HepG2 (cell line): Measurements from ENCODE around the gene PRSS50. TPM values are rescaled to one million over a fixed set of nuclear protein-coding genes. Genes with fewer than 3 reads are reported as not detected.

Source experiments
- ATAC-seq: fragments of 200-7000 bp; cut with Tn5 transposase; 3 replicates; pipeline ENCODE4 v1.9.1; 2020; ENCODE audit warnings: mild to moderate bottlenecking, moderate library complexity
- BruUV-seq: library from RNA; stranded (reverse); fragments of 400-500 nt; replicated peaks from 2 replicates; lab custom pipeline; 2021; lab: Mats Ljungman, UMichigan
- CTCF ChIA-PET: fragments of 300-600 bp; formaldehyde crosslinking; extraction: SDS; loops from one replicate; lab custom pipeline; 2021; ENCODE audit warnings: low total read pairs, inconsistent platforms, low intra/inter-chr PET ratio; lab: Yijun Ruan, JAX
- POLR2A ChIA-PET: fragments of 350-600 bp; sonication (Branson Sonifier 250); formaldehyde crosslinking; loops from one replicate; lab custom pipeline; 2020; ENCODE audit warnings: antibody characterized with exemption, inconsistent platforms; lab: Yijun Ruan, JAX
- DNase-seq: peaks from one replicate; pipeline ENCODE4 v3.0.0-alpha.2; 2015; ENCODE audit warnings: low spot score
- FAIRE-seq: peaks from 3 replicates; lab custom pipeline; 2011; peaks lifted over from hg19 to GRCh38; lab: Jason Lieb, UNC
- H2AFZ ChIP-seq: one replicate; pipeline ENCODE4 v1.6.1; 2011; ENCODE audit warnings: low read length, inconsistent platforms
- H3K27ac ChIP-seq: fragments of 300-600 bp; 3 replicates; pipeline ENCODE4 v1.8.0; 2011; ENCODE audit warnings: mixed run types, mild to moderate bottlenecking, mixed read lengths, low read length, inconsistent platforms; ENCODE audit not compliant: insufficient read depth; ENCODE audit errors: extremely low read length
- H3K27me3 ChIP-seq, 2 experiments: fragments of 200-600 bp in 1 of 2; 2 replicates in 1 of 2; 3 replicates in 1 of 2; pipeline versions ENCODE4 v1.6.0 to v1.8.0; 2011; ENCODE audit warnings: low read length in 2 of 2, mild to moderate bottlenecking in 2 of 2, moderate library complexity in 2 of 2, inconsistent platforms in 1 of 2; ENCODE audit not compliant: insufficient read depth in 2 of 2, control insufficient read depth in 1 of 2
- H3K36me3 ChIP-seq, 2 experiments: fragments of 200-600 bp in 1 of 2; replicated peaks in 1 of 2; 2 replicates in 1 of 2; 3 replicates in 1 of 2; pipeline versions ENCODE4 v1.5.1 to v1.8.0; 2011; ENCODE audit warnings: low read length in 2 of 2, inconsistent platforms in 1 of 2; ENCODE audit not compliant: insufficient read depth in 2 of 2, control insufficient read depth in 1 of 2
- H3K4me1 ChIP-seq: 2 replicates; pipeline ENCODE4 v1.5.1; 2012; ENCODE audit warnings: low read length, inconsistent platforms; ENCODE audit not compliant: insufficient read depth
- H3K4me2 ChIP-seq: 2 replicates; pipeline ENCODE4 v1.6.0; 2011; ENCODE audit warnings: low read depth, low read length, inconsistent platforms
- H3K4me3 ChIP-seq, 3 experiments: fragments of 200-600 bp in 1 of 3; sonication (generic), shearing (Covaris generic) in 1 of 3; replicated peaks in 1 of 3; 2 replicates each; pipeline ENCODE4 v1.5.1; 2011 to 2016; ENCODE audit warnings: low read length in 3 of 3, inconsistent platforms in 2 of 3, low read depth in 2 of 3, mild to moderate bottlenecking in 2 of 3, control low read depth in 1 of 3, mixed read lengths in 1 of 3; ENCODE audit not compliant: insufficient read depth in 1 of 3
- H3K79me2 ChIP-seq: one replicate; pipeline ENCODE4 v1.6.1; 2011; ENCODE audit warnings: low read length, inconsistent platforms; ENCODE audit not compliant: insufficient read depth
- H3K9ac ChIP-seq: 2 replicates; pipeline ENCODE4 v1.6.0; 2011; ENCODE audit warnings: mild to moderate bottlenecking, low read depth, low read length, inconsistent platforms; ENCODE audit not compliant: insufficient read depth
- H3K9me3 ChIP-seq: 2 replicates; pipeline ENCODE4 v1.5.1; 2012; ENCODE audit warnings: mild to moderate bottlenecking, low read length
- H4K20me1 ChIP-seq: 2 replicates; pipeline ENCODE4 v1.6.0; 2011; ENCODE audit warnings: inconsistent platforms, mild to moderate bottlenecking, low read length, moderate library complexity; ENCODE audit not compliant: insufficient read depth
- CBFB ChIP-seq: sonication (generic); formaldehyde crosslinking; IDR thresholded peaks from 2 replicates; pipeline ENCODE4 v1.4.0; 2020; ENCODE audit warnings: missing genetic modification reagents
- HES4 ChIP-seq: sonication (generic); formaldehyde crosslinking; IDR thresholded peaks from 2 replicates; pipeline ENCODE4 v1.9.0; 2021; ENCODE audit warnings: mild to moderate bottlenecking, missing genetic modification reagents, borderline replicate concordance
- HIVEP1 ChIP-seq: sonication (generic); formaldehyde crosslinking; IDR thresholded peaks from 2 replicates; pipeline ENCODE4 v1.4.0; 2020; ENCODE audit warnings: mild to moderate bottlenecking, missing genetic modification reagents
- NCOR1 ChIP-seq: fragments of 200-600 bp; sonication (generic); IDR thresholded peaks from 2 replicates; pipeline ENCODE4 v1.7.0; 2017; ENCODE audit warnings: antibody characterized with exemption, low read length, borderline replicate concordance
- NFKB2 ChIP-seq: sonication (generic); formaldehyde crosslinking; IDR thresholded peaks from 2 replicates; pipeline ENCODE4 v1.4.0; 2020; ENCODE audit warnings: missing genetic modification reagents, borderline replicate concordance
- NPAS2 ChIP-seq: sonication (generic); formaldehyde crosslinking; IDR thresholded peaks from 2 replicates; pipeline ENCODE4 v1.8.0; 2022; ENCODE audit warnings: mild to moderate bottlenecking, missing genetic modification reagents, borderline replicate concordance
- TSC22D2 ChIP-seq: sonication (generic); formaldehyde crosslinking; IDR thresholded peaks from 2 replicates; pipeline ENCODE4 v1.5.1; 2020; ENCODE audit warnings: missing genetic modification reagents, mild to moderate bottlenecking, borderline replicate concordance
- ZNF180 ChIP-seq: sonication (generic); formaldehyde crosslinking; IDR thresholded peaks from 2 replicates; pipeline ENCODE4 v1.4.0; 2020; ENCODE audit warnings: low read depth, missing genetic modification reagents, borderline replicate concordance
- ZNF205 ChIP-seq: IDR thresholded peaks from 2 replicates; pipeline ENCODE4 v1.6.1; 2018; ENCODE audit warnings: missing biosample characterization, missing genetic modification reagents
- ZNF605 ChIP-seq: sonication (generic); formaldehyde crosslinking; IDR thresholded peaks from 2 replicates; pipeline ENCODE4 v1.8.0; 2022; ENCODE audit warnings: mild to moderate bottlenecking, missing genetic modification reagents
- ZNF619 ChIP-seq: sonication (generic); formaldehyde crosslinking; IDR thresholded peaks from 2 replicates; pipeline ENCODE4 v1.4.0; 2020; ENCODE audit warnings: mild to moderate bottlenecking, missing genetic modification reagents
- WGBS: methylation state at CpG from one replicate; pipeline ENCODE4 v1.1.6; 2017; ENCODE audit warnings: low lambda C conversion rate; 5-methylcytosine and 5-hydroxymethylcytosine counted together
- in situ Hi-C: cut with HindIII; loops from 2 replicates; pipeline ENCODE4 v1.10.0; 2017; ENCODE audit warnings: low pct_unique_long_range_greater_than_20kb; ENCODE audit not compliant: extremely low pct_ligation_motif_present
- intact Hi-C: fragments of 100-400 bp; cut with micrococcal nuclease; formaldehyde crosslinking; loops from one replicate; pipeline ENCODE4 v1.10.0; 2022; ENCODE audit not compliant: unreplicated experiment
- polyA plus RNA-seq, 8 experiments: library from polyadenylated mRNA; depleted of rRNA in 3 of 8; stranded (reverse) in 7 of 8; unstranded in 1 of 8; fragments of >200 nt; fragmentation: Illumina TruSeq in 4 of 8; extraction: Trizol in 4 of 8; gene quantifications; 2 replicates each; pipeline versions ENCODE4 v1.2.1 to v1.2.3, GENCODE V29; 2011 to 2016; ENCODE audit warnings: low read depth in 4 of 8, missing spikeins in 1 of 8, mixed read lengths in 1 of 8; ENCODE audit not compliant: insufficient read depth in 1 of 8
- total RNA-seq, 5 experiments: library from RNA; depleted of rRNA; stranded (reverse); fragments of >200 nt; fragmentation: Illumina TruSeq; extraction: Trizol; gene quantifications; 2 replicates each; pipeline ENCODE4 v1.2.3, GENCODE V29; 2016; ENCODE audit warnings: low read depth in 1 of 5
- TF ChIP-seq, protein P1 (sequence below): sonication (generic); formaldehyde crosslinking; IDR thresholded peaks from 2 replicates; pipeline ENCODE4 v1.8.1; 2023; ENCODE audit warnings: mild to moderate bottlenecking, inconsistent platforms, moderate library complexity, missing genetic modification reagents, borderline replicate concordance
- TF ChIP-seq, protein P2 (sequence below): sonication (generic); formaldehyde crosslinking; IDR thresholded peaks from 2 replicates; pipeline ENCODE4 v1.4.0; 2020; ENCODE audit warnings: mild to moderate bottlenecking, missing genetic modification reagents, borderline replicate concordance
- TF ChIP-seq, protein P3 (sequence below): sonication (generic); formaldehyde crosslinking; IDR thresholded peaks from 2 replicates; pipeline ENCODE4 v1.4.0; 2020; ENCODE audit warnings: missing genetic modification reagents
- TF ChIP-seq, protein P4 (sequence below): sonication (generic); formaldehyde crosslinking; IDR thresholded peaks from 2 replicates; pipeline ENCODE4 v1.5.0; 2020; ENCODE audit warnings: mild to moderate bottlenecking, missing genetic modification reagents

PRSS50 gene
- total and polyA plus RNA-seq, 2 of the 13 experiments (the other 11 are each of a cell fraction or from before 2014, with no cell fraction given) = not detected

DNA sequence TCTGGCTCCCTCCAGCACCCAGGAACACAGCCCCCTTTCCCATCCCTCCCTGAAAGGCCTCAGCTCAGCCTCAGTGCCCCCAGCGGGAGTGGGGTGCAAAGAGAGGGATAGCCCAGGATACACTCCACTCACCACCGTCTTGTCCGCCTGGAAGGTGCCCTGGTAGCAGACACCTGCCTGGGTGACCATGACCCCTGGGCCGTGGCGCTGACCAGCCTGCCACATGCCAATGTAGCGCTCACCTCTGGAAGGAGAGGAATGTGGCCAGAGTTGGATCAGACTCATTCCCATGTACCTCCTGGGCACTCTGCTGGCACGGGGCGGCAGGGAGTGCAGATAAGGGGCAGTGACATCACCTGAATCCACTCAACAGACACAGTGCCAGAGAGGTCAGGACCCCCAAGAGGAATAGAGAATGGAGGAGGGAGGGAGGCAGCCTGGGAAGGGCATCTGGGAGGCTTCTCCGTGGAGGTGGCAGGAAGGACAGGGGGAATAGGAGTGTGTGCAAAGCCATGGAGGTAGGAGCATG lies 37.3 kb downstream of the PRSS50 start:
- intact Hi-C loops (no loop called here), in situ Hi-C loops (no loop called here)
- no peaks in the 10 kb centered on the region for H3K36me3 ChIP-seq
- ATAC-seq (no peak), DNase-seq (no peak), FAIRE-seq (no peak)
- CTCF ChIA-PET = no interaction called here
- no peaks in the 10 kb centered on the region for H3K9me3 ChIP-seq
- H3K9ac ChIP-seq = no peak overlapping the region
- H3K79me2 ChIP-seq = no peaks in the 10 kb centered on the region
- no peak overlapping the region for H3K4me3 ChIP-seq
- POLR2A ChIA-PET = no interaction called here
- no TSS peak for BruUV-seq
- 33% methylated on average over 8 of the region's 9 CpGs for WGBS
- H4K20me1 ChIP-seq = no peaks in the 10 kb centered on the region
- H2AFZ ChIP-seq = no peak overlapping the region
- H3K27ac ChIP-seq = no peak overlapping the region
- no peaks in the 10 kb centered on the region for H3K4me1 ChIP-seq
- peaks cover 0 to 56% of the 10 kb centered on the region in 2 experiments; a peak in 4 of 5 replicates for H3K27me3 ChIP-seq
- no peak overlapping the region for H3K4me2 ChIP-seq
- TF ChIP-seq, protein P1, sequence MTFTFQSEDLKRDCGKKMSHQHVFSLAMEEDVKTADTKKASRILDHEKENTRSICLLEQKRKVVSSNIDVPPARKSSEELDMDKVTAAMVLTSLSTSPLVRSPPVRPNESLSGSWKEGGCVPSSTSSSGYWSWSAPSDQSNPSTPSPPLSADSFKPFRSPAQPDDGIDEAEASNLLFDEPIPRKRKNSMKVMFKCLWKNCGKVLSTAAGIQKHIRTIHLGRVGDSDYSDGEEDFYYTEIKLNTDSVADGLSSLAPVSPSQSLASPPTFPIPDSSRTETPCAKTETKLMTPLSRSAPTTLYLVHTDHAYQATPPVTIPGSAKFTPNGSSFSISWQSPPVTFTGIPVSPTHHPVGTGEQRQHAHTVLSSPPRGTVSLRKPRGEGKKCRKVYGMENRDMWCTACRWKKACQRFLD (CRISPR knock-in tag) = no peak
- no peak for TF ChIP-seq NCOR1
- no peak for TF ChIP-seq ZNF205
- no peak for TF ChIP-seq NFKB2
- TF ChIP-seq, protein P2, sequence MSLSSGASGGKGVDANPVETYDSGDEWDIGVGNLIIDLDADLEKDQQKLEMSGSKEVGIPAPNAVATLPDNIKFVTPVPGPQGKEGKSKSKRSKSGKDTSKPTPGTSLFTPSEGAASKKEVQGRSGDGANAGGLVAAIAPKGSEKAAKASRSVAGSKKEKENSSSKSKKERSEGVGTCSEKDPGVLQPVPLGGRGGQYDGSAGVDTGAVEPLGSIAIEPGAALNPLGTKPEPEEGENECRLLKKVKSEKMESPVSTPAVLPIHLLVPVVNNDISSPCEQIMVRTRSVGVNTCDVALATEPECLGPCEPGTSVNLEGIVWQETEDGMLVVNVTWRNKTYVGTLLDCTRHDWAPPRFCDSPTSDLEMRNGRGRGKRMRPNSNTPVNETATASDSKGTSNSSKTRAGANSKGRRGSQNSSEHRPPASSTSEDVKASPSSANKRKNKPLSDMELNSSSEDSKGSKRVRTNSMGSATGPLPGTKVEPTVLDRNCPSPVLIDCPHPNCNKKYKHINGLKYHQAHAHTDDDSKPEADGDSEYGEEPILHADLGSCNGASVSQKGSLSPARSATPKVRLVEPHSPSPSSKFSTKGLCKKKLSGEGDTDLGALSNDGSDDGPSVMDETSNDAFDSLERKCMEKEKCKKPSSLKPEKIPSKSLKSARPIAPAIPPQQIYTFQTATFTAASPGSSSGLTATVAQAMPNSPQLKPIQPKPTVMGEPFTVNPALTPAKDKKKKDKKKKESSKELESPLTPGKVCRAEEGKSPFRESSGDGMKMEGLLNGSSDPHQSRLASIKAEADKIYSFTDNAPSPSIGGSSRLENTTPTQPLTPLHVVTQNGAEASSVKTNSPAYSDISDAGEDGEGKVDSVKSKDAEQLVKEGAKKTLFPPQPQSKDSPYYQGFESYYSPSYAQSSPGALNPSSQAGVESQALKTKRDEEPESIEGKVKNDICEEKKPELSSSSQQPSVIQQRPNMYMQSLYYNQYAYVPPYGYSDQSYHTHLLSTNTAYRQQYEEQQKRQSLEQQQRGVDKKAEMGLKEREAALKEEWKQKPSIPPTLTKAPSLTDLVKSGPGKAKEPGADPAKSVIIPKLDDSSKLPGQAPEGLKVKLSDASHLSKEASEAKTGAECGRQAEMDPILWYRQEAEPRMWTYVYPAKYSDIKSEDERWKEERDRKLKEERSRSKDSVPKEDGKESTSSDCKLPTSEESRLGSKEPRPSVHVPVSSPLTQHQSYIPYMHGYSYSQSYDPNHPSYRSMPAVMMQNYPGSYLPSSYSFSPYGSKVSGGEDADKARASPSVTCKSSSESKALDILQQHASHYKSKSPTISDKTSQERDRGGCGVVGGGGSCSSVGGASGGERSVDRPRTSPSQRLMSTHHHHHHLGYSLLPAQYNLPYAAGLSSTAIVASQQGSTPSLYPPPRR (CRISPR knock-in tag) = no peak
- TF ChIP-seq CBFB (CRISPR knock-in tag) = no peak
- no peak for TF ChIP-seq TSC22D2 (CRISPR knock-in tag)
- no peak for TF ChIP-seq ZNF619 (CRISPR knock-in tag)
- TF ChIP-seq, protein P3, sequence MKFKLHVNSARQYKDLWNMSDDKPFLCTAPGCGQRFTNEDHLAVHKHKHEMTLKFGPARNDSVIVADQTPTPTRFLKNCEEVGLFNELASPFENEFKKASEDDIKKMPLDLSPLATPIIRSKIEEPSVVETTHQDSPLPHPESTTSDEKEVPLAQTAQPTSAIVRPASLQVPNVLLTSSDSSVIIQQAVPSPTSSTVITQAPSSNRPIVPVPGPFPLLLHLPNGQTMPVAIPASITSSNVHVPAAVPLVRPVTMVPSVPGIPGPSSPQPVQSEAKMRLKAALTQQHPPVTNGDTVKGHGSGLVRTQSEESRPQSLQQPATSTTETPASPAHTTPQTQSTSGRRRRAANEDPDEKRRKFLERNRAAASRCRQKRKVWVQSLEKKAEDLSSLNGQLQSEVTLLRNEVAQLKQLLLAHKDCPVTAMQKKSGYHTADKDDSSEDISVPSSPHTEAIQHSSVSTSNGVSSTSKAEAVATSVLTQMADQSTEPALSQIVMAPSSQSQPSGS (CRISPR knock-in tag) = no peak
- TF ChIP-seq HIVEP1 = no peak
- TF ChIP-seq ZNF180 (CRISPR knock-in tag) = no peak
- TF ChIP-seq, protein P4, sequence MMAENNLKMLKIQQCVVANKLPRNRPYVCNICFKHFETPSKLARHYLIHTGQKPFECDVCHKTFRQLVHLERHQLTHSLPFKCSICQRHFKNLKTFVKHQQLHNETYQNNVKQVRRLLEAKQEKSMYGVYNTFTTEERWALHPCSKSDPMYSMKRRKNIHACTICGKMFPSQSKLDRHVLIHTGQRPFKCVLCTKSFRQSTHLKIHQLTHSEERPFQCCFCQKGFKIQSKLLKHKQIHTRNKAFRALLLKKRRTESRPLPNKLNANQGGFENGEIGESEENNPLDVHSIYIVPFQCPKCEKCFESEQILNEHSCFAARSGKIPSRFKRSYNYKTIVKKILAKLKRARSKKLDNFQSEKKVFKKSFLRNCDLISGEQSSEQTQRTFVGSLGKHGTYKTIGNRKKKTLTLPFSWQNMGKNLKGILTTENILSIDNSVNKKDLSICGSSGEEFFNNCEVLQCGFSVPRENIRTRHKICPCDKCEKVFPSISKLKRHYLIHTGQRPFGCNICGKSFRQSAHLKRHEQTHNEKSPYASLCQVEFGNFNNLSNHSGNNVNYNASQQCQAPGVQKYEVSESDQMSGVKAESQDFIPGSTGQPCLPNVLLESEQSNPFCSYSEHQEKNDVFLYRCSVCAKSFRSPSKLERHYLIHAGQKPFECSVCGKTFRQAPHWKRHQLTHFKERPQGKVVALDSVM (CRISPR knock-in tag) = no peak
- TF ChIP-seq NPAS2 (CRISPR knock-in tag) = no peak
- TF ChIP-seq HES4 (CRISPR knock-in tag) = no peak
- no peak for TF ChIP-seq ZNF605 (CRISPR knock-in tag)
